AG08395 (cell line): ENCODE data around the gene ACAA2.
"Not testable (repeated sequence)": the region's sequence is repeated elsewhere in the genome, so short reads cannot be mapped to it uniquely, and the experiment has no call there.

ENCODE experiments used
- DNase-seq: peaks from one replicate; pipeline ENCODE4 v3.0.0; 2012; ENCODE audit warnings: mixed read lengths, low spot score

The ACAA2 gene

GRCh38 chr18:49844903-49845302, 31.6 kb upstream of the ACAA2 start:
- DNase-seq = no peak

- DNase-seq = no peak
Observed at GRCh38 chr18:49843778-49844625, 30.7 kb upstream of the ACAA2 start.

GRCh38 chr18:49843131-49843530, 29.8 kb upstream of the ACAA2 start:
- DNase-seq = no peak

- no peak for DNase-seq
Observed at GRCh38 chr18:49842656-49843055, 29.3 kb upstream of the ACAA2 start.

- DNase-seq = no peak
Observed at GRCh38 chr18:49841236-49842217, 28.2 kb upstream of the ACAA2 start.

GRCh38 chr18:49839012-49839411, 25.7 kb upstream of the ACAA2 start:
- no peak for DNase-seq

- no peak for DNase-seq
Observed at GRCh38 chr18:49838381-49838780, 25.0 kb upstream of the ACAA2 start.

GRCh38 chr18:49837889-49838288, 24.6 kb upstream of the ACAA2 start:
- no peak for DNase-seq

GRCh38 chr18:49837316-49837835, 24.0 kb upstream of the ACAA2 start:
- not testable (repeated sequence) for DNase-seq

GRCh38 chr18:49835405-49835804, 22.1 kb upstream of the ACAA2 start:
- no peak for DNase-seq

- no peak for DNase-seq
Observed at GRCh38 chr18:49834258-49834657, 20.9 kb upstream of the ACAA2 start.

GRCh38 chr18:49833814-49834213, 20.5 kb upstream of the ACAA2 start:
- no peak for DNase-seq

- no peak for DNase-seq
Observed at GRCh38 chr18:49832221-49832647, 18.9 kb upstream of the ACAA2 start.

GRCh38 chr18:49827996-49828395, 14.7 kb upstream of the ACAA2 start:
- DNase-seq = no peak

GRCh38 chr18:49819823-49820671, 6.7 kb upstream of the ACAA2 start:
- no peak for DNase-seq

GRCh38 chr18:49819071-49819662, 5.8 kb upstream of the ACAA2 start:
- no peak for DNase-seq

- DNase-seq = no peak
Observed at GRCh38 chr18:49817947-49818346, 4.6 kb upstream of the ACAA2 start.

GRCh38 chr18:49815927-49816326, 2.6 kb upstream of the ACAA2 start:
- DNase-seq = no peak

GRCh38 chr18:49814147-49814499, 790 bp upstream of the ACAA2 start:
- DNase-seq = peak; percentile 9

GRCh38 chr18:49813069-49813318, 339 bp downstream of the ACAA2 start:
- peak; percentile 24 for DNase-seq

GRCh38 chr18:49812286-49813068, 856 bp downstream of the ACAA2 start:
- DNase-seq = no peak
